HepG2 (cell line): Measurements from ENCODE around the gene PTH2. TPM values are rescaled to one million over a fixed set of nuclear protein-coding genes. Genes with fewer than 3 reads are reported as not detected.

Source experiments
- ATAC-seq: fragments of 200-7000 bp; cut with Tn5 transposase; 3 replicates; pipeline ENCODE4 v1.9.1; 2020; ENCODE audit warnings: mild to moderate bottlenecking, moderate library complexity
- BruUV-seq: library from RNA; stranded (reverse); fragments of 400-500 nt; replicated peaks from 2 replicates; lab custom pipeline; 2021; lab: Mats Ljungman, UMichigan
- CTCF ChIA-PET: fragments of 300-600 bp; formaldehyde crosslinking; extraction: SDS; loops from one replicate; lab custom pipeline; 2021; ENCODE audit warnings: low total read pairs, inconsistent platforms, low intra/inter-chr PET ratio; lab: Yijun Ruan, JAX
- POLR2A ChIA-PET: fragments of 350-600 bp; sonication (Branson Sonifier 250); formaldehyde crosslinking; loops from one replicate; lab custom pipeline; 2020; ENCODE audit warnings: antibody characterized with exemption, inconsistent platforms; lab: Yijun Ruan, JAX
- DNase-seq: peaks from one replicate; pipeline ENCODE4 v3.0.0-alpha.2; 2015; ENCODE audit warnings: low spot score
- FAIRE-seq: peaks from 3 replicates; lab custom pipeline; 2011; peaks lifted over from hg19 to GRCh38; lab: Jason Lieb, UNC
- H2AFZ ChIP-seq: one replicate; pipeline ENCODE4 v1.6.1; 2011; ENCODE audit warnings: low read length, inconsistent platforms
- H3K27ac ChIP-seq: fragments of 300-600 bp; 3 replicates; pipeline ENCODE4 v1.8.0; 2011; ENCODE audit warnings: mixed run types, mild to moderate bottlenecking, mixed read lengths, low read length, inconsistent platforms; ENCODE audit not compliant: insufficient read depth; ENCODE audit errors: extremely low read length
- H3K27me3 ChIP-seq, 2 experiments: fragments of 200-600 bp in 1 of 2; 2 replicates in 1 of 2; 3 replicates in 1 of 2; pipeline versions ENCODE4 v1.6.0 to v1.8.0; 2011; ENCODE audit warnings: low read length in 2 of 2, mild to moderate bottlenecking in 2 of 2, moderate library complexity in 2 of 2, inconsistent platforms in 1 of 2; ENCODE audit not compliant: insufficient read depth in 2 of 2, control insufficient read depth in 1 of 2
- H3K36me3 ChIP-seq, 2 experiments: fragments of 200-600 bp in 1 of 2; replicated peaks in 1 of 2; 2 replicates in 1 of 2; 3 replicates in 1 of 2; pipeline versions ENCODE4 v1.5.1 to v1.8.0; 2011; ENCODE audit warnings: low read length in 2 of 2, inconsistent platforms in 1 of 2; ENCODE audit not compliant: insufficient read depth in 2 of 2, control insufficient read depth in 1 of 2
- H3K4me1 ChIP-seq: 2 replicates; pipeline ENCODE4 v1.5.1; 2012; ENCODE audit warnings: low read length, inconsistent platforms; ENCODE audit not compliant: insufficient read depth
- H3K4me2 ChIP-seq: 2 replicates; pipeline ENCODE4 v1.6.0; 2011; ENCODE audit warnings: low read depth, low read length, inconsistent platforms
- H3K4me3 ChIP-seq, 3 experiments: fragments of 200-600 bp in 1 of 3; sonication (generic), shearing (Covaris generic) in 1 of 3; replicated peaks in 1 of 3; 2 replicates each; pipeline ENCODE4 v1.5.1; 2011 to 2016; ENCODE audit warnings: low read length in 3 of 3, inconsistent platforms in 2 of 3, low read depth in 2 of 3, mild to moderate bottlenecking in 2 of 3, control low read depth in 1 of 3, mixed read lengths in 1 of 3; ENCODE audit not compliant: insufficient read depth in 1 of 3
- H3K79me2 ChIP-seq: one replicate; pipeline ENCODE4 v1.6.1; 2011; ENCODE audit warnings: low read length, inconsistent platforms; ENCODE audit not compliant: insufficient read depth
- H3K9ac ChIP-seq: 2 replicates; pipeline ENCODE4 v1.6.0; 2011; ENCODE audit warnings: mild to moderate bottlenecking, low read depth, low read length, inconsistent platforms; ENCODE audit not compliant: insufficient read depth
- H3K9me3 ChIP-seq: 2 replicates; pipeline ENCODE4 v1.5.1; 2012; ENCODE audit warnings: mild to moderate bottlenecking, low read length
- H4K20me1 ChIP-seq: 2 replicates; pipeline ENCODE4 v1.6.0; 2011; ENCODE audit warnings: inconsistent platforms, mild to moderate bottlenecking, low read length, moderate library complexity; ENCODE audit not compliant: insufficient read depth
- ATF7-NPFF ChIP-seq: sonication (generic); formaldehyde crosslinking; IDR thresholded peaks from 2 replicates; pipeline ENCODE4 v1.8.1; 2023; ENCODE audit warnings: mild to moderate bottlenecking, low read depth, missing genetic modification reagents, moderate library complexity
- BRCA1 ChIP-seq: sonication (generic); formaldehyde crosslinking; IDR thresholded peaks from 2 replicates; pipeline ENCODE4 v1.4.0; 2020; ENCODE audit warnings: missing genetic modification reagents
- CHD4 ChIP-seq: fragments of 200-600 bp; sonication (generic); IDR thresholded peaks from 2 replicates; pipeline ENCODE4 v1.7.0; 2017; ENCODE audit warnings: mild to moderate bottlenecking, low read length, borderline replicate concordance
- CREM ChIP-seq, 2 experiments: sonication (generic) in 1 of 2; formaldehyde crosslinking in 1 of 2; IDR thresholded peaks; 2 replicates each; pipeline versions ENCODE4 v1.4.0 to v1.6.1; 2016 to 2020; ENCODE audit warnings: antibody characterized with exemption in 1 of 2, mild to moderate bottlenecking in 1 of 2, missing genetic modification reagents in 1 of 2
- DNMT3B ChIP-seq: conservative IDR thresholded peaks from 2 replicates; pipeline ENCODE4 v1.6.1; 2016; ENCODE audit warnings: missing biosample characterization, control low read depth
- FOXO4 ChIP-seq: sonication (generic); formaldehyde crosslinking; conservative IDR thresholded peaks from 2 replicates; pipeline ENCODE4 v1.8.1; 2023; ENCODE audit warnings: missing genetic modification reagents
- GABPA ChIP-seq, 2 experiments: IDR thresholded peaks; 2 replicates each; pipeline ENCODE4 v1.6.1; 2011 to 2016; ENCODE audit warnings: low read depth in 2 of 2, low read length in 1 of 2, missing biosample characterization in 1 of 2, missing genetic modification characterization in 1 of 2
- HNRNPH1 ChIP-seq: fragments of 200-400 bp; formaldehyde crosslinking; optimal IDR thresholded peaks from 2 replicates; pipeline ENCODE3; 2017; ENCODE audit warnings: mild to moderate bottlenecking, low read depth, low read length
- MLLT10 ChIP-seq: sonication (generic); formaldehyde crosslinking; IDR thresholded peaks from 2 replicates; pipeline ENCODE4 v1.4.0; 2020; ENCODE audit warnings: missing genetic modification reagents
- REST ChIP-seq, 2 experiments: IDR thresholded peaks; 2 replicates each; pipeline ENCODE4 v1.6.1; 2011 to 2012; ENCODE audit warnings: low read length in 2 of 2, borderline replicate concordance in 1 of 2, low read depth in 1 of 2, mild to moderate bottlenecking in 1 of 2, moderate library complexity in 1 of 2
- TFE3 ChIP-seq: IDR thresholded peaks from 2 replicates; pipeline ENCODE4 v1.6.1; 2016
- ZNF275 ChIP-seq: sonication (generic); formaldehyde crosslinking; IDR thresholded peaks from 2 replicates; pipeline ENCODE4 v1.8.0; 2022; ENCODE audit warnings: missing genetic modification reagents, mild to moderate bottlenecking, inconsistent platforms, borderline replicate concordance
- ZNF292 ChIP-seq: sonication (generic); formaldehyde crosslinking; IDR thresholded peaks from 2 replicates; pipeline ENCODE4 v1.8.1; 2022; ENCODE audit warnings: mild to moderate bottlenecking, low read depth, missing genetic modification reagents, borderline replicate concordance
- ZNF556 ChIP-seq: sonication (generic); formaldehyde crosslinking; IDR thresholded peaks from 2 replicates; pipeline ENCODE4 v1.4.0; 2020; ENCODE audit warnings: mild to moderate bottlenecking, missing genetic modification reagents, borderline replicate concordance
- ZSCAN12 ChIP-seq: sonication (generic); formaldehyde crosslinking; IDR thresholded peaks from 2 replicates; pipeline ENCODE4 v1.9.0; 2021; ENCODE audit warnings: mild to moderate bottlenecking, missing genetic modification reagents
- WGBS: methylation state at CpG from one replicate; pipeline ENCODE4 v1.1.6; 2017; ENCODE audit warnings: low lambda C conversion rate; 5-methylcytosine and 5-hydroxymethylcytosine counted together
- in situ Hi-C: cut with HindIII; loops from 2 replicates; pipeline ENCODE4 v1.10.0; 2017; ENCODE audit warnings: low pct_unique_long_range_greater_than_20kb; ENCODE audit not compliant: extremely low pct_ligation_motif_present
- intact Hi-C: fragments of 100-400 bp; cut with micrococcal nuclease; formaldehyde crosslinking; loops from one replicate; pipeline ENCODE4 v1.10.0; 2022; ENCODE audit not compliant: unreplicated experiment
- polyA plus RNA-seq, 8 experiments: library from polyadenylated mRNA; depleted of rRNA in 3 of 8; stranded (reverse) in 7 of 8; unstranded in 1 of 8; fragments of >200 nt; fragmentation: Illumina TruSeq in 4 of 8; extraction: Trizol in 4 of 8; gene quantifications; 2 replicates each; pipeline versions ENCODE4 v1.2.1 to v1.2.3, GENCODE V29; 2011 to 2016; ENCODE audit warnings: low read depth in 4 of 8, missing spikeins in 1 of 8, mixed read lengths in 1 of 8; ENCODE audit not compliant: insufficient read depth in 1 of 8
- total RNA-seq, 5 experiments: library from RNA; depleted of rRNA; stranded (reverse); fragments of >200 nt; fragmentation: Illumina TruSeq; extraction: Trizol; gene quantifications; 2 replicates each; pipeline ENCODE4 v1.2.3, GENCODE V29; 2016; ENCODE audit warnings: low read depth in 1 of 5

The PTH2 gene
- total and polyA plus RNA-seq, 2 of the 13 experiments (the other 11 are each of a cell fraction or from before 2014, with no cell fraction given) = not detected

GRCh38 chr19:49374665-49375434 is 48.4 kb downstream of the PTH2 start:
- ATAC-seq (no peak), DNase-seq (no peak), FAIRE-seq (no peak)
- no peaks in the 10 kb centered on the region for H3K9me3 ChIP-seq
- H2AFZ ChIP-seq = no peak overlapping the region
- CTCF ChIA-PET = no interaction called here
- no peak overlapping the region for H3K27ac ChIP-seq
- peaks cover 1 to 8% of the 10 kb centered on the region in 2 experiments; a peak in 3 of 5 replicates for H3K27me3 ChIP-seq
- no TSS peak for BruUV-seq
- H3K9ac ChIP-seq = no peak overlapping the region
- intact Hi-C loops (no loop called here), in situ Hi-C loops (no loop called here)
- no peaks in the 10 kb centered on the region for H3K79me2 ChIP-seq
- H3K4me3 ChIP-seq = no peak overlapping the region
- TF ChIP-seq MLLT10 (CRISPR knock-in tag) = no peak
- no peak for TF ChIP-seq ZNF275 (CRISPR knock-in tag)
- TF ChIP-seq GABPA (IDR thresholded peaks at IDR 0.05; ENCODE audit: low read depth, low read length) = no peak
- no peak for TF ChIP-seq GABPA (CRISPR knock-in tag; IDR thresholded peaks at IDR 0.05; ENCODE audit: low read depth)
- TF ChIP-seq HNRNPH1 = no peak
- TF ChIP-seq TFE3 (CRISPR knock-in tag) = no peak
- TF ChIP-seq REST (IDR thresholded peaks at IDR 0.05; ENCODE audit: borderline replicate concordance in 1 of 2, low read depth in 1 of 2, low read length in 2 of 2) = no peak
- TF ChIP-seq DNMT3B (CRISPR knock-in tag) = no peak
- TF ChIP-seq FOXO4 = no peak
- no peak for TF ChIP-seq ATF7-NPFF (CRISPR knock-in tag)
- TF ChIP-seq ZSCAN12 = no peak
- no peak for TF ChIP-seq CREM (IDR thresholded peaks at IDR 0.05)
- TF ChIP-seq CREM (CRISPR knock-in tag; IDR thresholded peaks at IDR 0.05) = no peak
- TF ChIP-seq ZNF292 (CRISPR knock-in tag) = no peak
- no peak for TF ChIP-seq BRCA1 (CRISPR knock-in tag)
- TF ChIP-seq ZNF556 = no peak
- no peak for TF ChIP-seq CHD4
- 71% methylated on average over 5 of the region's 16 CpGs for WGBS
- no peaks in the 10 kb centered on the region for H4K20me1 ChIP-seq
- H3K4me1 ChIP-seq = no peaks in the 10 kb centered on the region
- no peak overlapping the region for H3K4me2 ChIP-seq
- POLR2A ChIA-PET = no interaction called here
- H3K36me3 ChIP-seq = no peaks in the 10 kb centered on the region
